ENCODE results near the gene MAML3.

MAML3 gene

GRCh38 chr4:140123666-140124377 lies 30.2 kb downstream of the MAML3 start:
- no peak for FAIRE-seq

GRCh38 chr4:140122891-140123290 lies 31.1 kb downstream of the MAML3 start:
- FAIRE-seq = no peak

GRCh38 chr4:140121646-140122045 lies 32.3 kb downstream of the MAML3 start:
- FAIRE-seq = no peak

GRCh38 chr4:140118931-140119640 lies 34.9 kb downstream of the MAML3 start:
- no peak for FAIRE-seq

GRCh38 chr4:140117947-140118346 lies 36.0 kb downstream of the MAML3 start:
- no peak for FAIRE-seq

GRCh38 chr4:140116442-140117104 lies 37.4 kb downstream of the MAML3 start:
- FAIRE-seq = no peak

GRCh38 chr4:140115140-140115539 lies 38.8 kb downstream of the MAML3 start:
- no peak for FAIRE-seq

- no peak for FAIRE-seq
Observed at GRCh38 chr4:140113653-140114052, 40.3 kb downstream of the MAML3 start.

GRCh38 chr4:140112576-140112975 lies 41.4 kb downstream of the MAML3 start:
- FAIRE-seq = no peak

- no peak for FAIRE-seq
Observed at GRCh38 chr4:140111256-140111655, 42.7 kb downstream of the MAML3 start.

- no peak for FAIRE-seq
Observed at GRCh38 chr4:140110542-140111215, 43.3 kb downstream of the MAML3 start.

GRCh38 chr4:140109737-140110136 lies 44.2 kb downstream of the MAML3 start:
- FAIRE-seq = no peak

- FAIRE-seq = no peak
Observed at GRCh38 chr4:140109292-140109691, 44.7 kb downstream of the MAML3 start.

- no peak for FAIRE-seq
Observed at GRCh38 chr4:140108713-140109230, 45.2 kb downstream of the MAML3 start.

- FAIRE-seq = no peak
Observed at GRCh38 chr4:140108243-140108642, 45.7 kb downstream of the MAML3 start.

GRCh38 chr4:140106289-140106844 lies 47.6 kb downstream of the MAML3 start:
- no peak for FAIRE-seq

- no peak for FAIRE-seq
Observed at GRCh38 chr4:140105436-140105835, 48.5 kb downstream of the MAML3 start.

GRCh38 chr4:140103676-140104075 lies 50.3 kb downstream of the MAML3 start:
- no peak for FAIRE-seq

- FAIRE-seq = no peak
Observed at GRCh38 chr4:140102421-140102820, 51.6 kb downstream of the MAML3 start.

- no peak for FAIRE-seq
Observed at GRCh38 chr4:140100771-140101170, 53.2 kb downstream of the MAML3 start.

GRCh38 chr4:140099983-140100382 lies 54.0 kb downstream of the MAML3 start:
- no peak for FAIRE-seq

- no peak for FAIRE-seq
Observed at GRCh38 chr4:140098455-140099160, 55.4 kb downstream of the MAML3 start.
